B cell (primary cell): ENCODE results near the gene GPR135. TPM values are rescaled to one million over a fixed set of nuclear protein-coding genes. Genes with fewer than 3 reads are reported as not detected.

ENCODE experiments used
- ATAC-seq: fragments of 200-7000 bp; cut with Tn5 transposase; one replicate; pipeline ENCODE4 v1.10.0; 2021; ENCODE audit warnings: low read depth, mild to moderate bottlenecking, moderate number of reproducible peaks, moderate library complexity
- CTCF ChIA-PET: fragments of 350-600 bp; sonication (Branson Sonifier 250); formaldehyde crosslinking; loops from one replicate; lab custom pipeline; 2021; ENCODE audit warnings: antibody characterized with exemption, inconsistent platforms; lab: Charles Lee
- POLR2A ChIA-PET: fragments of 350-600 bp; sonication (Branson Sonifier 250); formaldehyde crosslinking; loops from one replicate; lab custom pipeline; 2021; ENCODE audit warnings: antibody characterized with exemption; lab: Charles Lee
- DNase-seq: peaks from one replicate; pipeline ENCODE4 v3.0.0; 2013
- H2AFZ ChIP-seq: 2 replicates; pipeline ENCODE4 v1.6.1; 2012; ENCODE audit warnings: mild to moderate bottlenecking, low read depth, low read length; ENCODE audit not compliant: insufficient read depth, poor library complexity, severe bottlenecking
- H3K27ac ChIP-seq, 2 donors: 1 replicate in 1 of 2; 2 replicates in 1 of 2; pipeline ENCODE4 v1.5.1; 2012 to 2013; ENCODE audit warnings: low read length in 2 of 2, mild to moderate bottlenecking in 2 of 2, moderate library complexity in 1 of 2
- H3K27me3 ChIP-seq, 4 experiments: fragments of 200-600 bp in 1 of 4; sonication (generic) in 1 of 4; replicated peaks in 1 of 4; 1 replicate in 2 of 4; 2 replicates in 2 of 4; pipeline versions ENCODE4 v1.6.1 to v1.7.0; 2013 to 2016; ENCODE audit warnings: low read length in 3 of 4, mild to moderate bottlenecking in 2 of 4, mixed read lengths in 1 of 4, moderate library complexity in 1 of 4; ENCODE audit not compliant: insufficient read depth in 4 of 4, control insufficient read depth in 3 of 4; ENCODE audit errors: control extremely low read depth in 1 of 4
- H3K36me3 ChIP-seq, 2 experiments: replicated peaks in 1 of 2; 1 replicate in 1 of 2; 2 replicates in 1 of 2; pipeline versions ENCODE4 v1.6.1 to v1.7.1; 2013; ENCODE audit warnings: low read length in 1 of 2; ENCODE audit not compliant: insufficient read depth in 2 of 2, control insufficient read depth in 1 of 2; ENCODE audit errors: control extremely low read depth in 1 of 2, extremely low read depth in 1 of 2
- H3K4me1 ChIP-seq, 2 donors: fragments of 200-600 bp in 1 of 2; sonication (generic) in 1 of 2; 1 replicate in 1 of 2; 2 replicates in 1 of 2; pipeline versions ENCODE4 v1.5.1 to v1.6.1; 2013 to 2017; ENCODE audit warnings: low read length in 2 of 2; ENCODE audit not compliant: control insufficient read depth in 2 of 2, insufficient read depth in 2 of 2
- H3K4me2 ChIP-seq: replicated peaks from 2 replicates; pipeline ENCODE3; 2012; ENCODE audit warnings: mild to moderate bottlenecking, low read depth, low read length; ENCODE audit not compliant: poor library complexity, severe bottlenecking
- H3K4me3 ChIP-seq, 5 experiments: fragments of 200-600 bp in 1 of 5; sonication (generic) in 1 of 5; 1 replicate in 3 of 5; 2 replicates in 2 of 5; pipeline versions ENCODE4 v1.5.1 to v1.7.0; 2011 to 2016; ENCODE audit warnings: low read length in 4 of 5, mild to moderate bottlenecking in 4 of 5, low read depth in 2 of 5, control low read depth in 1 of 5, moderate library complexity in 1 of 5; ENCODE audit not compliant: insufficient read depth in 1 of 5; ENCODE audit errors: control extremely low read depth in 1 of 5, extremely low read depth in 1 of 5
- H3K79me2 ChIP-seq: fragments of 200-600 bp; sonication (generic); one replicate; pipeline ENCODE4 v1.6.0; 2016; ENCODE audit warnings: low read length; ENCODE audit not compliant: control insufficient read depth, insufficient read depth
- H3K9ac ChIP-seq: fragments of 200-600 bp; sonication (generic); 2 replicates; pipeline ENCODE4 v1.6.1; 2017; ENCODE audit warnings: mild to moderate bottlenecking, low read length, moderate library complexity
- H3K9me3 ChIP-seq, 3 donors: one replicate each; pipeline versions ENCODE4 v1.6.1 to v1.7.1; 2013; ENCODE audit warnings: low read length in 2 of 3; ENCODE audit not compliant: control insufficient read depth in 2 of 3, insufficient read depth in 1 of 3; ENCODE audit errors: control extremely low read depth in 1 of 3
- H4K20me1 ChIP-seq: 2 replicates; pipeline ENCODE4 v1.6.0; 2012; ENCODE audit warnings: mild to moderate bottlenecking, low read length; ENCODE audit not compliant: insufficient read depth, control insufficient read depth, poor library complexity, severe bottlenecking
- H3K27ac Mint-ChIP-seq: one replicate; pipeline ENCODE4 v1.8.0; 2021; ENCODE audit warnings: mixed read lengths
- H3K27me3 Mint-ChIP-seq: one replicate; pipeline ENCODE4 v1.8.0; 2021; ENCODE audit warnings: mixed read lengths
- H3K4me1 Mint-ChIP-seq: one replicate; pipeline ENCODE4 v1.8.0; 2021; ENCODE audit warnings: mixed read lengths
- H3K4me3 Mint-ChIP-seq: one replicate; pipeline ENCODE4 v1.8.0; 2021; ENCODE audit warnings: mixed read lengths
- H3K9me3 Mint-ChIP-seq: one replicate; pipeline ENCODE4 v1.8.0; 2022; ENCODE audit warnings: mixed read lengths; ENCODE audit not compliant: insufficient read depth
- CTCF ChIP-seq: fragments of 200-600 bp; IDR thresholded peaks from one replicate; pipeline ENCODE4 v1.8.0; 2022; ENCODE audit warnings: antibody characterized with exemption, mild to moderate bottlenecking
- EZH2 ChIP-seq: IDR thresholded peaks from 2 replicates; pipeline ENCODE4 v1.6.1; 2012; ENCODE audit warnings: borderline replicate concordance, low read depth, mild to moderate bottlenecking, moderate library complexity, low read length; ENCODE audit not compliant: insufficient read depth, poor library complexity, severe bottlenecking
- WGBS: methylation state at CpG from one replicate; pipeline ENCODE4 v1.1.5; 2013; ENCODE audit warnings: missing lambda C conversion rate; ENCODE audit not compliant: insufficient coverage; 5-methylcytosine and 5-hydroxymethylcytosine counted together
- intact Hi-C: fragments of 100-400 bp; cut with micrococcal nuclease; formaldehyde crosslinking; loops from one replicate; pipeline ENCODE4 v1.10.0; 2022
- polyA plus RNA-seq: library from polyadenylated mRNA; depleted of rRNA; stranded (reverse); fragments of >200 nt; gene quantifications from 2 replicates; pipeline ENCODE4 v1.2.3, GENCODE V29; 2012
- total RNA-seq, 2 donors: library from RNA; stranded (reverse); fragments of 120-200 nt in 1 of 2; gene quantifications; 1 replicate in 1 of 2; 2 replicates in 1 of 2; pipeline versions ENCODE4 v1.2.3 to v1.2.4, GENCODE V29; 2013 to 2022

GPR135 gene
- total and polyA plus RNA-seq, 2 donors (not counting 1 experiment from before 2014, with no cell fraction given): 1.2 to 4.7 TPM

- Histone ChIP-seq H3K4me1 (no peaks in the 10 kb centered on the region), H3K36me3 (no peaks in the 10 kb centered on the region), H3K4me2 (no peak overlapping the region), H3K9ac (no peak overlapping the region), H2AFZ (no peak overlapping the region), H3K27ac (no peak overlapping the region), H4K20me1 (no peaks in the 10 kb centered on the region), H3K9me3 (no peaks in the 10 kb centered on the region), H3K27me3 (no peaks in the 10 kb centered on the region), H3K79me2 (no peaks in the 10 kb centered on the region), H3K4me3 (no peak overlapping the region)
- no peak overlapping the region for H3K27ac Mint-ChIP-seq
- POLR2A ChIA-PET: no interaction called here
- H3K4me1 Mint-ChIP-seq: peaks cover 2% of the 10 kb centered on the region
- H3K9me3 Mint-ChIP-seq: no peaks in the 10 kb centered on the region
- H3K4me3 Mint-ChIP-seq: no peak overlapping the region
- intact Hi-C loops: no loop called here
- no peaks in the 10 kb centered on the region for H3K27me3 Mint-ChIP-seq
- CTCF ChIA-PET: interaction anchor here (1.0 to 2.5 kb wide), 2 partner anchors 8 to 307 kb away, joined by 3 to 8 read pairs; no protein-coding TSS in a partner anchor
- TF ChIP-seq CTCF (no peak), EZH2 (no peak)
- 50% methylated on average over 1 of the region's 1 CpG for WGBS
- DNase-seq (no peak), ATAC-seq (no peak)
Observed at GRCh38 chr14:59435987-59436386, 29.2 kb downstream of the GPR135 start.

DNA sequence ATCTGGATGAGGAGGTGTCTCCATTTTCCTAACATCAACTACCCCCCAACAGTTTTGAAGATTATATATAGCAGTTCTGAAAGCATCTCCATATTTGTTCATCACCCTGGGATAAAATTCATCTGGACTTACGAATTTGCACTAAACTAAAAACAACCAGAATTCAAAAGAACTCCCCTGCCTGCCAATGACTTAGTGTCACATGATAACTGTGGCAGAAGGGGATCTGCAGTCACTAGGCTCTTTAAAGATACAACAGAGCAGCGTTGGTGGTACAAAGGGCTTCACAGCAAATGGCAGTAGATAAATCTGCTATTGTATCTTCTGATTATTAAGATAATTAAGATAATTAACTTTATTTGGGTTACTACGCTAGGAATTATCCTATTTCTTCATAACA lies 30.1 kb downstream of the GPR135 start:
- Histone ChIP-seq H3K27ac (no peak overlapping the region), H3K4me3 (no peak overlapping the region), H3K9me3 (no peaks in the 10 kb centered on the region), H4K20me1 (no peaks in the 10 kb centered on the region), H3K9ac (no peak overlapping the region), H3K27me3 (no peaks in the 10 kb centered on the region), H3K4me1 (no peaks in the 10 kb centered on the region), H3K79me2 (no peaks in the 10 kb centered on the region), H3K36me3 (no peaks in the 10 kb centered on the region), H3K4me2 (no peak overlapping the region), H2AFZ (no peak overlapping the region)
- Mint-ChIP-seq H3K9me3 (no peaks in the 10 kb centered on the region), H3K27ac (no peak overlapping the region), H3K4me3 (no peak overlapping the region), H3K27me3 (no peaks in the 10 kb centered on the region), H3K4me1 (peaks cover 2% of the 10 kb centered on the region)
- DNase-seq (no peak), ATAC-seq (no peak)
- intact Hi-C loops: no loop called here
- POLR2A ChIA-PET: no interaction called here
- WGBS: no CpG with 5 or more reads among the region's 3 CpGs
- no peak for TF ChIP-seq EZH2
- TF ChIP-seq CTCF: no peak
- CTCF ChIA-PET: interaction anchor here (0.7 to 2.5 kb wide), 2 partner anchors 9 to 306 kb away, joined by 3 to 8 read pairs; no protein-coding TSS in a partner anchor
